HG03442 (cell line): ENCODE results near the gene RNASE7.

Experiments used
- ATAC-seq: cut with Tn5 transposase; IDR thresholded peaks from one replicate; pipeline ENCODE4 v1.9.1; 2021; ENCODE audit warnings: mild to moderate bottlenecking, moderate library complexity; ENCODE audit not compliant: unreplicated experiment

RNASE7 gene

GRCh38 chr14:21084998-21085853 is 43.1 kb downstream of the RNASE7 start:
- no peak for ATAC-seq

GRCh38 chr14:21086908-21087293 is 44.7 kb downstream of the RNASE7 start:
- no peak for ATAC-seq

GRCh38 chr14:21087294-21088091 is 45.3 kb downstream of the RNASE7 start:
- peak; percentile 64 for ATAC-seq

- ATAC-seq, result no peak
Observed at GRCh38 chr14:21088687-21089086, 46.5 kb downstream of the RNASE7 start.

GRCh38 chr14:21089271-21089670 is 47.1 kb downstream of the RNASE7 start:
- ATAC-seq, result no peak

GRCh38 chr14:21089877-21090193 is 47.7 kb downstream of the RNASE7 start:
- ATAC-seq, result no peak

GRCh38 chr14:21090194-21090939 is 48.2 kb downstream of the RNASE7 start:
- no peak for ATAC-seq

- ATAC-seq, result no peak
Observed at GRCh38 chr14:21090940-21091663, 48.9 kb downstream of the RNASE7 start.

- no peak for ATAC-seq
Observed at GRCh38 chr14:21091821-21092272, 49.7 kb downstream of the RNASE7 start.

- peak; percentile 85 for ATAC-seq
Observed at GRCh38 chr14:21092273-21093011, 50.3 kb downstream of the RNASE7 start.

- no peak for ATAC-seq
Observed at GRCh38 chr14:21093018-21093417, 50.9 kb downstream of the RNASE7 start.
